ENCODE measurements around the gene MS4A10. TPM values are rescaled to one million over a fixed set of nuclear protein-coding genes. Genes with fewer than 3 reads are reported as not detected.

The MS4A10 gene
- total and polyA plus RNA-seq, 8 donors = 0.18 TPM; not detected in 7

GRCh38 chr11:60786811-60787567, 1.9 kb downstream of the MS4A10 start:
- Histone ChIP-seq H3K4me3 (no peak overlapping the region), H3K27ac (peak overlapping the region in 1 of 5 donors; percentile 26)
- peak; percentile 53 to 70 for DNase-seq

GRCh38 chr11:60788401-60789125, 3.4 kb downstream of the MS4A10 start:
- H3K4me3 ChIP-seq = no peak overlapping the region
- H3K9me3 ChIP-seq = no peaks in the 10 kb centered on the region
- WGBS, 5 donors = 77 to 91% (median 80%) methylated on average over 7 of the region's 7 CpGs
- DNase-seq = no peak
- H3K27me3 ChIP-seq = no peaks in the 10 kb centered on the region
- no peak for TF ChIP-seq POLR2AphosphoS5 (IDR thresholded peaks at IDR 0.05)
- no peak for TF ChIP-seq EP300 (IDR thresholded peaks at IDR 0.05)
- TF ChIP-seq POLR2A (IDR thresholded peaks at IDR 0.05) = no peak
- TF ChIP-seq CTCF (IDR thresholded peaks at IDR 0.05) = no peak
- H3K4me1 ChIP-seq = peaks cover 0 to 19% (median 10%) of the 10 kb centered on the region in 4 donors
- intact Hi-C loops (cut with DNase I; ENCODE audit: low total_unique reads) = no loop called here
- no peaks in the 10 kb centered on the region for H3K36me3 ChIP-seq
- H3K27ac ChIP-seq = no peak overlapping the region

More at GRCh38 chr11:60786811-60787567, 1.9 kb downstream of the MS4A10 start:
- TF ChIP-seq POLR2AphosphoS5 (IDR thresholded peaks at IDR 0.05) (peak in 1 of 3 donors; percentile 8), CTCF (IDR thresholded peaks at IDR 0.05) (no peak)
- H3K36me3 ChIP-seq = no peaks in the 10 kb centered on the region
- intact Hi-C loops (cut with DNase I; ENCODE audit: low total_unique reads) = no loop called here
- 54 to 60% (median 58%) methylated on average over 15 of the region's 15 CpGs for WGBS, 5 donors
- H3K27me3 ChIP-seq = no peaks in the 10 kb centered on the region
- H3K9me3 ChIP-seq = no peaks in the 10 kb centered on the region
- H3K4me1 ChIP-seq = peaks cover 0 to 19% (median 10%) of the 10 kb centered on the region in 4 donors

- H3K36me3 ChIP-seq = no peaks in the 10 kb centered on the region
- intact Hi-C loops (cut with DNase I; ENCODE audit: low total_unique reads) = no loop called here
- H3K9me3 ChIP-seq = no peaks in the 10 kb centered on the region
- H3K27ac ChIP-seq = no peak overlapping the region
- WGBS, 5 donors = 89 to 96% (median 92%) methylated on average over 3 of the region's 3 CpGs
- H3K4me3 ChIP-seq = no peak overlapping the region
- H3K4me1 ChIP-seq = peaks cover 0 to 15% (median 10%) of the 10 kb centered on the region in 4 donors
- no peaks in the 10 kb centered on the region for H3K27me3 ChIP-seq
- TF ChIP-seq POLR2AphosphoS5 (IDR thresholded peaks at IDR 0.05) (no peak), POLR2A (IDR thresholded peaks at IDR 0.05) (no peak), CTCF (IDR thresholded peaks at IDR 0.05) (no peak), EP300 (IDR thresholded peaks at IDR 0.05) (no peak)
- DNase-seq = no peak
These were observed 5.6 kb downstream of the MS4A10 start for GRCh38 chr11:60790726-60791125.

GRCh38 chr11:60791153-60791933, 6.2 kb downstream of the MS4A10 start:
- Histone ChIP-seq H3K9me3 (no peaks in the 10 kb centered on the region), H3K27ac (no peak overlapping the region), H3K36me3 (no peaks in the 10 kb centered on the region), H3K27me3 (no peaks in the 10 kb centered on the region), H3K4me1 (peaks cover 0 to 10% (median 9%) of the 10 kb centered on the region in 4 donors), H3K4me3 (no peak overlapping the region)
- WGBS, 5 donors = 88 to 93% (median 91%) methylated on average over 4 of the region's 4 CpGs
- intact Hi-C loops (cut with DNase I; ENCODE audit: low total_unique reads) = no loop called here
- TF ChIP-seq POLR2A (IDR thresholded peaks at IDR 0.05) = no peak
- no peak for DNase-seq

All from stomach (tissue), 9 donors.